ENCODE data around the gene PRRC2A.

DNA sequence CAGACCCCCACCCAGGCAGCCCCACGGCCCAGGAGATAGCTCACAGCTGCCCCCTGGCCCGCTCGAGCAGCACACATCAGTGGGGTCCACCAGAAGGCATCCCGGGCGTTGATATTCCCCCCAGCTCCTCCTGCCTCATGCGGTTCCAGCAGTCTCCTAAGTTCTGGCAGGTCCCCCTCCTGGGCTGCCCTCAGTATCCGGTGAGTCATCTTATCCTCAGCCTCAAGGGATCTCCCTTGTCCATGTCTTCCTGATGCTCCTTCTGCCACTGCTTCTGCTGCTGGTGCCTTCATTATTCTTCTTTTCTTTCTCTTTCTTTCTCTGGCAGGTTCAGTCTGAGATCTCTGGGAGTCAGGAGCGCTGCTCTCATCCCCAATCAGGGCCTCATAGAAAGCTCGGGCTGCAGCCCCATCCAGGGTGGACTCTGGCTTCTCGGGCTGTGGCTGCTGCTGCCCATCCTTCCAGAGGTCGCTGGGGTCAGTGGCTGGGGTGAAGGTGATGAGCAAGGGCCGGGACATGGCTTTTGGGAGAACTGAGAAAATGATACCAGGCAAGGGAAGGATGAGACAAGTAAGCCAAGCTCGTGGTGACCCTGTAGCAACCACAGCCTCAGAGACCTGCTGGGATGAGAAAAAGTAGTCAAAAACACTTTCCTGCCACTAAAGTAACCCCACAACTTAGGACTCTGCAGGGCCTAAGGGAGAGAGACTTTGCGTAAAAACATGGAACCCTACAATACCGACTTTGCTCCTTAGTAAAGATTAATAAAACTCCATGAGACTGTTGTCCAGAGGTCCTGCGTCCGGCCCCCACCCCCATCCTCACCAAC lies 43.7 kb downstream of the PRRC2A start:
- TF ChIP-seq, protein P1, sequence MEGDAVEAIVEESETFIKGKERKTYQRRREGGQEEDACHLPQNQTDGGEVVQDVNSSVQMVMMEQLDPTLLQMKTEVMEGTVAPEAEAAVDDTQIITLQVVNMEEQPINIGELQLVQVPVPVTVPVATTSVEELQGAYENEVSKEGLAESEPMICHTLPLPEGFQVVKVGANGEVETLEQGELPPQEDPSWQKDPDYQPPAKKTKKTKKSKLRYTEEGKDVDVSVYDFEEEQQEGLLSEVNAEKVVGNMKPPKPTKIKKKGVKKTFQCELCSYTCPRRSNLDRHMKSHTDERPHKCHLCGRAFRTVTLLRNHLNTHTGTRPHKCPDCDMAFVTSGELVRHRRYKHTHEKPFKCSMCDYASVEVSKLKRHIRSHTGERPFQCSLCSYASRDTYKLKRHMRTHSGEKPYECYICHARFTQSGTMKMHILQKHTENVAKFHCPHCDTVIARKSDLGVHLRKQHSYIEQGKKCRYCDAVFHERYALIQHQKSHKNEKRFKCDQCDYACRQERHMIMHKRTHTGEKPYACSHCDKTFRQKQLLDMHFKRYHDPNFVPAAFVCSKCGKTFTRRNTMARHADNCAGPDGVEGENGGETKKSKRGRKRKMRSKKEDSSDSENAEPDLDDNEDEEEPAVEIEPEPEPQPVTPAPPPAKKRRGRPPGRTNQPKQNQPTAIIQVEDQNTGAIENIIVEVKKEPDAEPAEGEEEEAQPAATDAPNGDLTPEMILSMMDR (IDR thresholded peaks at IDR 0.05) = no peak
- TF ChIP-seq POLR2A (IDR thresholded peaks at IDR 0.05) = no peak
- no peak for TF ChIP-seq POLR2AphosphoS5 (IDR thresholded peaks at IDR 0.05)

Data from suprapubic skin (tissue), 4 donors.